ENCODE data around the gene PEX3.

GRCh38 chr6:143513410-143513809, 62.8 kb downstream of the PEX3 start:
- TF ChIP-seq GATA3 (IDR thresholded peaks at IDR 0.05; ENCODE audit: low read depth, low read length), result no peak
- TF ChIP-seq GATA2 (IDR thresholded peaks at IDR 0.05; ENCODE audit: low read depth, low read length), result no peak
